Activated CD8-positive, alpha-beta T cell treated with anti-CD3 and anti-CD28 coated beads, Interleukin-2, amount 10 ng/mL, durations not matched to agents 7 days and 5 days (primary cell): ENCODE results near the gene FAM43B. TPM values are rescaled to one million over a fixed set of nuclear protein-coding genes. Genes with fewer than 3 reads are reported as not detected.

Source experiments
- ATAC-seq: fragments of 150-1000 bp; cut with Tn5 transposase; one replicate; pipeline ENCODE4 v1.10.0; 2021; ENCODE audit warnings: moderate library complexity
- CTCF ChIA-PET: fragments of 350-600 bp; sonication (Branson Sonifier 250); formaldehyde crosslinking; loops from one replicate; lab custom pipeline; 2021; ENCODE audit warnings: antibody characterized with exemption; lab: Charles Lee
- POLR2A ChIA-PET: fragments of 350-600 bp; sonication (Branson Sonifier 250); formaldehyde crosslinking; loops from one replicate; lab custom pipeline; 2021; ENCODE audit warnings: antibody characterized with exemption; lab: Charles Lee
- DNase-seq: peaks from one replicate; pipeline ENCODE4 v3.0.0-alpha.2; 2020
- H3K27ac Mint-ChIP-seq: one replicate; pipeline ENCODE4 v1.8.0; 2021; ENCODE audit warnings: mild to moderate bottlenecking, mixed read lengths
- H3K27me3 Mint-ChIP-seq: one replicate; pipeline ENCODE4 v1.8.0; 2021; ENCODE audit warnings: low read depth, mixed read lengths
- H3K36me3 Mint-ChIP-seq: one replicate; pipeline ENCODE4 v1.8.0; 2021; ENCODE audit warnings: low read depth, mixed read lengths
- H3K4me1 Mint-ChIP-seq: one replicate; pipeline ENCODE4 v1.8.0; 2021; ENCODE audit warnings: low read depth, mixed read lengths
- H3K4me3 Mint-ChIP-seq: one replicate; pipeline ENCODE4 v1.8.0; 2021; ENCODE audit warnings: mild to moderate bottlenecking, mixed read lengths
- H3K9me3 Mint-ChIP-seq: one replicate; pipeline ENCODE4 v1.8.0; 2022; ENCODE audit warnings: mixed read lengths; ENCODE audit not compliant: insufficient read depth
- total RNA-seq, 2 experiments: library from RNA; stranded (reverse); gene quantifications; one replicate each; pipeline ENCODE4 v1.2.3, GENCODE V29; 2021

FAM43B gene
- total RNA-seq, 2 experiments from 2014 or later: not detected

GRCh38 chr1:20597650-20598049 lies 45.3 kb downstream of the FAM43B start:
- H3K27me3 Mint-ChIP-seq: peaks cover 9% of the 10 kb centered on the region
- ChIA-PET CTCF (no interaction called here), POLR2A (no interaction called here)
- ATAC-seq (no peak), DNase-seq (no peak)
- no peak overlapping the region for H3K4me3 Mint-ChIP-seq
- no peaks in the 10 kb centered on the region for H3K4me1 Mint-ChIP-seq
- H3K9me3 Mint-ChIP-seq: no peaks in the 10 kb centered on the region
- no peak overlapping the region for H3K27ac Mint-ChIP-seq
- no peaks in the 10 kb centered on the region for H3K36me3 Mint-ChIP-seq

GRCh38 chr1:20600156-20600555 lies 47.8 kb downstream of the FAM43B start:
- Mint-ChIP-seq H3K4me1 (no peaks in the 10 kb centered on the region), H3K4me3 (no peak overlapping the region), H3K27me3 (peaks cover 8% of the 10 kb centered on the region), H3K9me3 (no peaks in the 10 kb centered on the region), H3K36me3 (no peaks in the 10 kb centered on the region), H3K27ac (no peak overlapping the region)
- DNase-seq: no peak
- POLR2A ChIA-PET: interaction anchor here (0.6 kb wide), 1 partner anchor 97 kb away, joined by 3 read pairs; no protein-coding TSS in a partner anchor
- ATAC-seq: no peak
- CTCF ChIA-PET: no interaction called here

GRCh38 chr1:20601129-20601825 lies 48.9 kb downstream of the FAM43B start:
- H3K4me1 Mint-ChIP-seq: no peaks in the 10 kb centered on the region
- CTCF ChIA-PET: no interaction called here
- H3K27ac Mint-ChIP-seq: no peak overlapping the region
- H3K27me3 Mint-ChIP-seq: peaks cover 6% of the 10 kb centered on the region
- ATAC-seq: no peak
- DNase-seq: no peak
- no peaks in the 10 kb centered on the region for H3K9me3 Mint-ChIP-seq
- H3K4me3 Mint-ChIP-seq: no peak overlapping the region
- POLR2A ChIA-PET: no interaction called here
- H3K36me3 Mint-ChIP-seq: no peaks in the 10 kb centered on the region

- no peak for DNase-seq
- Mint-ChIP-seq H3K9me3 (no peaks in the 10 kb centered on the region), H3K27ac (no peak overlapping the region), H3K36me3 (no peaks in the 10 kb centered on the region), H3K27me3 (peaks cover 6% of the 10 kb centered on the region), H3K4me1 (no peaks in the 10 kb centered on the region), H3K4me3 (no peak overlapping the region)
- no peak for ATAC-seq
- POLR2A ChIA-PET: no interaction called here
- CTCF ChIA-PET: no interaction called here
These were observed 50.6 kb downstream of the FAM43B start for GRCh38 chr1:20602851-20603450.

GRCh38 chr1:20603504-20604464 lies 51.4 kb downstream of the FAM43B start:
- Mint-ChIP-seq H3K4me1 (no peaks in the 10 kb centered on the region), H3K27me3 (peaks cover 6% of the 10 kb centered on the region), H3K4me3 (no peak overlapping the region), H3K9me3 (no peaks in the 10 kb centered on the region), H3K27ac (no peak overlapping the region), H3K36me3 (no peaks in the 10 kb centered on the region)
- POLR2A ChIA-PET: no interaction called here
- CTCF ChIA-PET: no interaction called here
- no peak for ATAC-seq
- DNase-seq: no peak

Other genes with a start within 250 kb of the FAM43B start
- gene CAMK2N1, start 66.4 kb upstream of the FAM43B start, total RNA-seq: under 1 TPM; 0.29 to 0.44 TPM
- 10 to 100 TPM; 17.2 to 18.6 TPM for gene MUL1, start 44.4 kb upstream of the FAM43B start, total RNA-seq
- gene CDA, start 36.5 kb downstream of the FAM43B start, total RNA-seq: not detected
- 1 to 10 TPM; 3.3 to 3.6 TPM for gene PINK1, start 80.9 kb downstream of the FAM43B start, total RNA-seq
- 100 to 1,000 TPM; 163 to 166 TPM for gene DDOST, start 108.8 kb downstream of the FAM43B start, total RNA-seq
- not detected for gene KIF17, start 165.4 kb downstream of the FAM43B start, total RNA-seq
- gene SH2D5, start 180.1 kb downstream of the FAM43B start, total RNA-seq: under 1 TPM in 1 of 2 experiments, not detected in 1; 0.05 TPM
- gene HP1BP3, start 234.7 kb downstream of the FAM43B start, total RNA-seq: 100 to 1,000 TPM; 316 to 324 TPM